SK-N-SH treated with all-trans-retinoic acid at 6 μM for 48 hours (cell line): ENCODE data around the gene CLSTN2.

Source experiments
- ATAC-seq: fragments of 200-7000 bp; cut with Tn5 transposase; 3 replicates; pipeline ENCODE4 v1.9.1; 2020; ENCODE audit warnings: mild to moderate bottlenecking, moderate library complexity
- ARNTL ChIP-seq: fragments of 450-650 bp; formaldehyde crosslinking; IDR thresholded peaks from 2 replicates; pipeline ENCODE4 v1.5.0; 2020; ENCODE audit warnings: low read depth, mild to moderate bottlenecking, moderate library complexity, borderline replicate concordance
- BACH2 ChIP-seq: fragments of 250-450 bp; sonication (Bioruptor Pico); IDR thresholded peaks from 2 replicates; pipeline ENCODE4 v1.9.0; 2021; ENCODE audit warnings: mild to moderate bottlenecking, borderline replicate concordance
- CREB5 ChIP-seq: fragments of 250-450 bp; sonication (Bioruptor Pico); IDR thresholded peaks from 2 replicates; pipeline ENCODE4 v1.5.1; 2020; ENCODE audit warnings: low read depth, mild to moderate bottlenecking, moderate library complexity
- CSDC2 ChIP-seq: fragments of 250-450 bp; sonication (Bioruptor Pico); IDR thresholded peaks from 2 replicates; pipeline ENCODE4 v1.5.0; 2020; ENCODE audit warnings: mild to moderate bottlenecking, moderate library complexity
- CSRNP3 ChIP-seq: fragments of 250-450 bp; sonication (Bioruptor Pico); IDR thresholded peaks from 2 replicates; pipeline ENCODE4 v1.5.1; 2021; ENCODE audit warnings: mild to moderate bottlenecking, moderate library complexity
- ESRRG ChIP-seq: fragments of 250-450 bp; sonication (Bioruptor Pico); IDR thresholded peaks from 2 replicates; pipeline ENCODE4 v1.6.1; 2021; ENCODE audit warnings: mild to moderate bottlenecking
- GLIS3 ChIP-seq: fragments of 250-450 bp; sonication (Bioruptor Pico); IDR thresholded peaks from 2 replicates; pipeline ENCODE4 v1.5.0; 2020; ENCODE audit warnings: mild to moderate bottlenecking, moderate library complexity
- ISL1 ChIP-seq: fragments of 250-450 bp; sonication (Bioruptor Pico); IDR thresholded peaks from 2 replicates; pipeline ENCODE4 v2.1.2; 2022; ENCODE audit warnings: mild to moderate bottlenecking, moderate library complexity
- OSR1 ChIP-seq: fragments of 250-450 bp; sonication (Bioruptor Pico); IDR thresholded peaks from 2 replicates; pipeline ENCODE4 v1.8.0; 2022; ENCODE audit warnings: moderate library complexity, mild to moderate bottlenecking, inconsistent platforms
- PATZ1 ChIP-seq: fragments of 250-450 bp; sonication (Bioruptor Pico); IDR thresholded peaks from 2 replicates; pipeline ENCODE4 v1.8.0; 2020; ENCODE audit warnings: mild to moderate bottlenecking, moderate library complexity, borderline replicate concordance
- POU6F1 ChIP-seq: fragments of 250-450 bp; sonication (Bioruptor Pico); IDR thresholded peaks from 2 replicates; pipeline ENCODE4 v1.8.0; 2021; ENCODE audit warnings: low read depth, mild to moderate bottlenecking, moderate library complexity, borderline replicate concordance
- RARB ChIP-seq: fragments of 250-450 bp; sonication (Bioruptor Pico); IDR thresholded peaks from 2 replicates; pipeline ENCODE4 v1.8.0; 2021; ENCODE audit warnings: mild to moderate bottlenecking, moderate library complexity
- SNAI2 ChIP-seq: fragments of 250-450 bp; sonication (Bioruptor Pico); IDR thresholded peaks from 2 replicates; pipeline ENCODE4 v1.5.0; 2020; ENCODE audit warnings: mild to moderate bottlenecking, moderate library complexity
- TCF4 ChIP-seq: fragments of 250-450 bp; sonication (Bioruptor Pico); IDR thresholded peaks from 2 replicates; pipeline ENCODE4 v1.8.0; 2021; ENCODE audit warnings: mild to moderate bottlenecking, moderate library complexity, borderline replicate concordance
- TOX ChIP-seq: fragments of 250-450 bp; sonication (Bioruptor Pico); IDR thresholded peaks from 2 replicates; pipeline ENCODE4 v1.8.0; 2021; ENCODE audit warnings: mild to moderate bottlenecking, moderate library complexity, borderline replicate concordance
- TSHZ2 ChIP-seq: fragments of 250-450 bp; sonication (Bioruptor Pico); IDR thresholded peaks from 2 replicates; pipeline ENCODE4 v1.5.0; 2020; ENCODE audit warnings: mild to moderate bottlenecking, moderate library complexity
- ZFP3 ChIP-seq: fragments of 250-450 bp; sonication (Bioruptor Pico); IDR thresholded peaks from 2 replicates; pipeline ENCODE4 v1.5.0; 2020; ENCODE audit warnings: mild to moderate bottlenecking, moderate library complexity
- ZFP30 ChIP-seq: fragments of 450-650 bp; formaldehyde crosslinking; IDR thresholded peaks from 2 replicates; pipeline ENCODE4 v1.5.0; 2022; ENCODE audit warnings: mild to moderate bottlenecking, moderate library complexity
- ZNF565 ChIP-seq: fragments of 450-650 bp; formaldehyde crosslinking; conservative IDR thresholded peaks from 2 replicates; pipeline ENCODE4 v1.5.0; 2020; ENCODE audit warnings: low read depth, mild to moderate bottlenecking, moderate library complexity
- ZNF70 ChIP-seq: fragments of 450-650 bp; formaldehyde crosslinking; IDR thresholded peaks from 2 replicates; pipeline ENCODE4 v1.5.0; 2020; ENCODE audit warnings: mild to moderate bottlenecking, moderate library complexity
- ZNF8 ChIP-seq: fragments of 450-650 bp; formaldehyde crosslinking; IDR thresholded peaks from 2 replicates; pipeline ENCODE4 v1.5.0; 2020; ENCODE audit warnings: mild to moderate bottlenecking, moderate library complexity

The CLSTN2 gene

GRCh38 chr3:140189976-140190375 is 255.0 kb downstream of the CLSTN2 start:
- ATAC-seq: no peak
- no peak for TF ChIP-seq CSDC2 (CRISPR knock-in tag)
- no peak for TF ChIP-seq SNAI2 (CRISPR knock-in tag)
- TF ChIP-seq ESRRG (CRISPR knock-in tag): no peak
- TF ChIP-seq BACH2 (CRISPR knock-in tag): no peak
- no peak for TF ChIP-seq ZFP30

- TF ChIP-seq CSRNP3 (CRISPR knock-in tag): no peak
- no peak for TF ChIP-seq ESRRG (CRISPR knock-in tag)
- TF ChIP-seq ZNF70 (CRISPR knock-in tag): no peak
- TF ChIP-seq ARNTL (CRISPR knock-in tag): no peak
- no peak for TF ChIP-seq SNAI2 (CRISPR knock-in tag)
- no peak for TF ChIP-seq ZFP30
- no peak for TF ChIP-seq POU6F1 (CRISPR knock-in tag)
- TF ChIP-seq ZNF565: no peak
- TF ChIP-seq GLIS3: no peak
- TF ChIP-seq CREB5 (CRISPR knock-in tag): no peak
- TF ChIP-seq PATZ1: no peak
- TF ChIP-seq TCF4 (CRISPR knock-in tag): no peak
- ATAC-seq: no peak
Observed at GRCh38 chr3:140196970-140197369, 262.0 kb downstream of the CLSTN2 start.

- ATAC-seq: no peak
- no peak for TF ChIP-seq CSRNP3 (CRISPR knock-in tag)
- TF ChIP-seq ZFP3 (CRISPR knock-in tag): no peak
- no peak for TF ChIP-seq SNAI2 (CRISPR knock-in tag)
- TF ChIP-seq ZFP30: no peak
- no peak for TF ChIP-seq RARB (CRISPR knock-in tag)
- TF ChIP-seq ZNF565: no peak
- TF ChIP-seq ZNF70 (CRISPR knock-in tag): no peak
- TF ChIP-seq TOX (CRISPR knock-in tag): no peak
- TF ChIP-seq OSR1: no peak
- no peak for TF ChIP-seq PATZ1
- TF ChIP-seq GLIS3: no peak
- TF ChIP-seq ZNF8 (CRISPR knock-in tag): no peak
- no peak for TF ChIP-seq CSDC2 (CRISPR knock-in tag)
- TF ChIP-seq BACH2 (CRISPR knock-in tag): no peak
- no peak for TF ChIP-seq CREB5 (CRISPR knock-in tag)
- TF ChIP-seq TCF4 (CRISPR knock-in tag): no peak
- no peak for TF ChIP-seq ARNTL (CRISPR knock-in tag)
- no peak for TF ChIP-seq TSHZ2
- no peak for TF ChIP-seq ISL1 (CRISPR knock-in tag)
Observed at GRCh38 chr3:140198242-140198641, 263.3 kb downstream of the CLSTN2 start.
